A549 (cell line): ENCODE results near the gene SLC7A8. TPM values are rescaled to one million over a fixed set of nuclear protein-coding genes. Genes with fewer than 3 reads are reported as not detected.

Experiments used
- ATAC-seq, 2 experiments: fragments of 200-7000 bp in 1 of 2; fragments of >200 bp in 1 of 2; cut with Nextera tagmentation in 1 of 2; cut with Tn5 transposase in 1 of 2; 3 replicates each; pipeline versions ENCODE4 v1.8.0 to v1.9.1; 2018 to 2020; ENCODE audit warnings: mild to moderate bottlenecking in 1 of 2, moderate library complexity in 1 of 2
- CTCF ChIA-PET: fragments of 300-600 bp; sonication (Branson Sonifier 250); formaldehyde crosslinking; extraction: SDS; loops from one replicate; lab custom pipeline; 2021; ENCODE audit warnings: antibody characterized with exemption, inconsistent platforms; lab: Yijun Ruan, JAX
- POLR2A ChIA-PET: fragments of 350-600 bp; formaldehyde crosslinking; extraction: SDS; loops from one replicate; lab custom pipeline; 2021; ENCODE audit warnings: antibody characterized with exemption, inconsistent platforms; lab: Yijun Ruan, JAX
- DNase-seq, 2 experiments: peaks; one replicate each; pipeline versions ENCODE4 v3.0.0 to v3.0.0-alpha.2; 2011 to 2016; ENCODE audit warnings: low read depth in 1 of 2, low spot score in 1 of 2
- FAIRE-seq: peaks from 2 replicates; lab custom pipeline; 2011; peaks lifted over from hg19 to GRCh38; lab: Jason Lieb, UNC
- H3K27ac ChIP-seq, 2 experiments: fragments of >200 bp; sonication (Bioruptor Twin); formaldehyde crosslinking; 3 replicates each; pipeline ENCODE4 v1.5.1; 2016 to 2017
- H3K4me1 ChIP-seq: fragments of >200 bp; sonication (Bioruptor Twin); formaldehyde crosslinking; 3 replicates; pipeline ENCODE4 v1.6.1; 2016
- H3K4me2 ChIP-seq: fragments of >200 bp; sonication (Bioruptor Twin); formaldehyde crosslinking; 3 replicates; pipeline ENCODE4 v1.6.1; 2016
- H3K4me3 ChIP-seq: fragments of >200 bp; sonication (Bioruptor Twin); formaldehyde crosslinking; 3 replicates; pipeline ENCODE4 v1.5.1; 2016
- H3K9me3 ChIP-seq: fragments of >200 bp; sonication (Bioruptor Twin); formaldehyde crosslinking; 3 replicates; pipeline ENCODE4 v1.6.1; 2016
- BHLHE40 ChIP-seq: IDR thresholded peaks from 2 replicates; pipeline ENCODE4 v1.6.1; 2012; ENCODE audit warnings: low read depth, low read length, inconsistent platforms
- FOSB ChIP-seq: fragments of 250-450 bp; sonication (Bioruptor Pico); IDR thresholded peaks from 2 replicates; pipeline ENCODE4 v1.5.0; 2020; ENCODE audit warnings: mild to moderate bottlenecking, moderate library complexity
- HOXA7 ChIP-seq: fragments of 250-450 bp; sonication (Bioruptor Pico); IDR thresholded peaks from 2 replicates; pipeline ENCODE4 v1.5.0; 2020; ENCODE audit warnings: mild to moderate bottlenecking, moderate library complexity
- JUN ChIP-seq, 2 experiments: fragments of >200 bp; sonication (Bioruptor Twin); formaldehyde crosslinking; IDR thresholded peaks; 2 replicates in 1 of 2; 3 replicates in 1 of 2; pipeline ENCODE4 v1.6.1; 2016 to 2017
- KDM5A ChIP-seq: fragments of 200-600 bp; sonication (generic); IDR thresholded peaks from 2 replicates; pipeline ENCODE4 v1.6.1; 2016; ENCODE audit warnings: antibody characterized with exemption, mild to moderate bottlenecking
- MYC ChIP-seq: IDR thresholded peaks from 2 replicates; pipeline ENCODE4 v1.6.1; 2012; ENCODE audit warnings: mild to moderate bottlenecking, inconsistent platforms, low read length, improper control_type of control experiment, borderline replicate concordance
- NFE2L2 ChIP-seq: fragments of 150-350 bp; conservative IDR thresholded peaks from 2 replicates; pipeline ENCODE4 v1.6.1; 2014; ENCODE audit warnings: low read length
- NR3C1 ChIP-seq: fragments of >200 bp; sonication (Bioruptor Twin); formaldehyde crosslinking; IDR thresholded peaks from 3 replicates; pipeline ENCODE4 v1.6.1; 2017
- PBX3 ChIP-seq: IDR thresholded peaks from 2 replicates; pipeline ENCODE4 v1.6.1; 2012
- POLR2A ChIP-seq: IDR thresholded peaks from 2 replicates; pipeline ENCODE4 v1.6.1; 2012; ENCODE audit warnings: mild to moderate bottlenecking, low read length
- POLR2AphosphoS2 ChIP-seq: conservative IDR thresholded peaks from 2 replicates; pipeline ENCODE4 v1.6.1; 2012; ENCODE audit warnings: low read length, improper control_type of control experiment, inconsistent platforms
- RAD21 ChIP-seq, 2 experiments: fragments of >200 bp in 1 of 2; sonication (Bioruptor Twin) in 1 of 2; formaldehyde crosslinking in 1 of 2; IDR thresholded peaks in 1 of 2; conservative IDR thresholded peaks in 1 of 2; 2 replicates in 1 of 2; 3 replicates in 1 of 2; pipeline ENCODE4 v1.6.1; 2012 to 2018; ENCODE audit warnings: inconsistent platforms in 1 of 2
- RCOR1 ChIP-seq: fragments of 150-350 bp; IDR thresholded peaks from 2 replicates; pipeline ENCODE4 v1.6.1; 2014; ENCODE audit warnings: antibody characterized with exemption, low read length, low read depth
- SMC3 ChIP-seq: fragments of >200 bp; sonication (Bioruptor Twin); formaldehyde crosslinking; IDR thresholded peaks from 3 replicates; pipeline ENCODE4 v1.6.1; 2018; ENCODE audit warnings: inconsistent platforms
- TFCP2L1 ChIP-seq: fragments of 250-450 bp; sonication (Bioruptor Pico); IDR thresholded peaks from 2 replicates; pipeline ENCODE4 v1.5.0; 2021; ENCODE audit warnings: mild to moderate bottlenecking
- ZSCAN20 ChIP-seq: fragments of 250-450 bp; sonication (Bioruptor Pico); IDR thresholded peaks from 2 replicates; pipeline ENCODE4 v1.8.0; 2022; ENCODE audit warnings: mild to moderate bottlenecking, moderate library complexity
- WGBS: methylation state at CpG from one replicate; pipeline ENCODE4 v1.1.6; 2017; ENCODE audit errors: missing lambda C conversion rate; 5-methylcytosine and 5-hydroxymethylcytosine counted together
- polyA plus RNA-seq, 4 experiments: library from polyadenylated mRNA; depleted of rRNA in 3 of 4; stranded (reverse); fragments of >200 nt; fragmentation: RNase III in 1 of 4; extraction: RNeasy Plus Mini Kit Qiagen cat#74134 plus additional on column Dnase treatment in 1 of 4; gene quantifications; 2 replicates in 3 of 4; 3 replicates in 1 of 4; pipeline ENCODE4 v1.2.3, GENCODE V29; 2011 to 2017
- TF ChIP-seq, protein P1 (sequence below): fragments of >200 bp; sonication (Bioruptor Twin); formaldehyde crosslinking; IDR thresholded peaks from 3 replicates; pipeline ENCODE4 v1.5.1; 2016

SLC7A8 gene
- polyA plus RNA-seq, 2 of the 4 experiments (the other 2 are of a cell fraction): 0.28 to 0.35 TPM

DNA sequence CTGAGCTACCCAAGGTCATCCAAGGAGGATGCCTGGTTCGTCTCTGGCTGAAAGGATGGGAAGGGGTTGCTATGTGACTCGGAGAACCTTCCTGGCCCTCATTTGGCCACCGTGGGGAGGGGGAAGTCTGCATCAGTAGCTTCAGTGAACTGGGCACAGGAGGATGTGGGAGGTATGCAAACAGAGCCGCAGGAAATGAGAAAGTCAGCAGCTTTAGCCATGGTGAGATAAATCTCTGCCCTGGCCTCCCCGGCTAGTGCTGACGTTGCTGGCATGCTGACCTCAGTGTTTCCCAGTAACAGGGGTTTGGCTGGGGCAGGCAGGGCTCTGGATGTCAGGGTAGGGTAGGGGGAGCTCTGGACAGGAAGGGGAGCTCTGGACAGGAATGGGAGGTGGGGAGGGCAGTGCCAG lies 62.1 kb downstream of the SLC7A8 start:
- DNase-seq (no peak), ATAC-seq (no peak), FAIRE-seq (no peak)
- no peak overlapping the region for H3K4me3 ChIP-seq
- no peak overlapping the region for H3K4me2 ChIP-seq
- H3K27ac ChIP-seq: no peak overlapping the region; a peak in 1 of 6 replicates
- CTCF ChIA-PET: interaction anchor here (0.6 to 24.2 kb wide), 45 partner anchors 9 to 253 kb away, joined by 3 to 848 read pairs (median 5); partner anchors contain the start of genes ACIN1, C14orf119, PPP1R3E and SLC7A8
- no peaks in the 10 kb centered on the region for H3K4me1 ChIP-seq
- POLR2A ChIA-PET: interaction anchor here (1.0 kb wide), 1 partner anchor 66 kb away, joined by 6 read pairs; no protein-coding TSS in a partner anchor
- H3K9me3 ChIP-seq: no peaks in the 10 kb centered on the region
- TF ChIP-seq BHLHE40: no peak
- TF ChIP-seq HOXA7: no peak
- TF ChIP-seq NR3C1: no peak
- TF ChIP-seq POLR2A: no peak
- no peak for TF ChIP-seq KDM5A
- TF ChIP-seq POLR2AphosphoS2: no peak
- no peak for TF ChIP-seq FOSB
- TF ChIP-seq NFE2L2: no peak
- TF ChIP-seq, protein P1, sequence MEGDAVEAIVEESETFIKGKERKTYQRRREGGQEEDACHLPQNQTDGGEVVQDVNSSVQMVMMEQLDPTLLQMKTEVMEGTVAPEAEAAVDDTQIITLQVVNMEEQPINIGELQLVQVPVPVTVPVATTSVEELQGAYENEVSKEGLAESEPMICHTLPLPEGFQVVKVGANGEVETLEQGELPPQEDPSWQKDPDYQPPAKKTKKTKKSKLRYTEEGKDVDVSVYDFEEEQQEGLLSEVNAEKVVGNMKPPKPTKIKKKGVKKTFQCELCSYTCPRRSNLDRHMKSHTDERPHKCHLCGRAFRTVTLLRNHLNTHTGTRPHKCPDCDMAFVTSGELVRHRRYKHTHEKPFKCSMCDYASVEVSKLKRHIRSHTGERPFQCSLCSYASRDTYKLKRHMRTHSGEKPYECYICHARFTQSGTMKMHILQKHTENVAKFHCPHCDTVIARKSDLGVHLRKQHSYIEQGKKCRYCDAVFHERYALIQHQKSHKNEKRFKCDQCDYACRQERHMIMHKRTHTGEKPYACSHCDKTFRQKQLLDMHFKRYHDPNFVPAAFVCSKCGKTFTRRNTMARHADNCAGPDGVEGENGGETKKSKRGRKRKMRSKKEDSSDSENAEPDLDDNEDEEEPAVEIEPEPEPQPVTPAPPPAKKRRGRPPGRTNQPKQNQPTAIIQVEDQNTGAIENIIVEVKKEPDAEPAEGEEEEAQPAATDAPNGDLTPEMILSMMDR: no peak
- 62% methylated on average over 6 of the region's 6 CpGs for WGBS

DNA sequence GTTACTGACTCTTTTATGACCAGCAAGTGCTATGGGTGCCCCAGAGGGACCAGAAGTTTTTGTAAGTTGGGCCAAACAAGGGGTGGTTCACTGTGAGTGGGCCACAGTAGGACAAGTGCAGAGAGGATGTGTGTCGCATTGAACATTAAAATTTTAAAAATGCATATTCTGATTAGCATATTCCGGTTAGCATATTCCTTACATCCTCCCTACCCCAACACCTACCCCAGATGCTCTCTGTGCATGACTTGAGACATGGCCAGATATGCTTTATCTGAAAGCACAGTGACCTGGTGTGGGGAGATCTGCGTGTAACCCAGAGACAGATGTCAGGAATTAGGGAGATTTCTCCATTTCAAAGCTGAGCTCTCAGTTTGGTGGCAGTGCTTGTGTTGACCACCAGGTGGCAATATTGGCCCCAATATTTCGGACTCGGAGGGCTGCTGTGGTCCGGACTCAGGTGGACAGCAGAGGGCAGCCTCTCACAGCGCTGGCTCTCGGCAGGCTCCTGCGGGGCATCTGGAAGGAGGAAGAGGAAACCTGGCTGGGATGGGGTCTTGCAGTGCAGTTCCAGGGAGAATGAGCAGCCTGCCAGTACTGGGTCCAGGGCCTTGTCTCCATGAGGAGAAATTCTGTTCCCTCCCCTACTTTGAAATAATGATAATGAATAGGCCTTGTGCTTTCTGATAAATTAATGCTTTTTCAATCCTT lies 62.8 kb downstream of the SLC7A8 start:
- peaks cover 2% of the 10 kb centered on the region; the same call in 2 of the 3 replicates for H3K4me1 ChIP-seq
- no peak for TF ChIP-seq RCOR1
- TF ChIP-seq KDM5A: no peak
- no peak for TF ChIP-seq JUN (IDR thresholded peaks at IDR 0.05)
- peak; percentile 100 for TF ChIP-seq SMC3
- TF ChIP-seq MYC: 0 out of 2 replicates have a peak, but pooled peaks have one; percentile 31
- TF ChIP-seq RAD21 (conservative IDR thresholded peaks at IDR 0.05 in 1 of 2, IDR thresholded peaks at IDR 0.05 in 1 of 2): peak; percentile 99
- TF ChIP-seq, protein P1: peak; percentile 100
- TF ChIP-seq TFCP2L1 (CRISPR knock-in tag): no peak
- TF ChIP-seq, all 56 proteins: peak for 4
- Histone ChIP-seq H3K4me3 (no peak overlapping the region), H3K4me2 (no peak overlapping the region), H3K9me3 (no peaks in the 10 kb centered on the region), H3K27ac (no peak overlapping the region; a peak in 1 of 6 replicates)
- FAIRE-seq (no peak), DNase-seq (peak; percentile 81 to 92), ATAC-seq (peak; percentile 86 to 95)
- CTCF ChIA-PET: interaction anchor here (0.6 to 24.2 kb wide), 67 partner anchors 10 to 1296 kb away, joined by 3 to 848 read pairs (median 4); partner anchors contain the start of genes ACIN1, C14orf119, HOMEZ and PPP1R3E
- POLR2A ChIA-PET: interaction anchor here (0.6 to 1.0 kb wide), 3 partner anchors 26 to 180 kb away, joined by 3 to 6 read pairs (median 4); partner anchors contain the start of genes ACIN1 and C14orf119
- WGBS: 18% methylated on average over 9 of the region's 9 CpGs

- Histone ChIP-seq H3K4me2 (no peak overlapping the region), H3K9me3 (no peaks in the 10 kb centered on the region), H3K4me1 (peaks cover 13% of the 10 kb centered on the region), H3K4me3 (no peak overlapping the region), H3K27ac (no peak overlapping the region; a peak in 1 of 6 replicates)
- no peak for FAIRE-seq
- POLR2A ChIA-PET: no interaction called here
- DNase-seq: no peak
- WGBS: 62% methylated on average over 16 of the region's 16 CpGs
- no peak for ATAC-seq
- CTCF ChIA-PET: interaction anchor here (0.6 to 24.2 kb wide), 27 partner anchors 9 to 951 kb away, joined by 3 to 848 read pairs (median 9); partner anchors contain the start of genes HOMEZ, PPP1R3E and SLC7A8
- TF ChIP-seq PBX3 (no peak), ZSCAN20 (CRISPR knock-in tag) (no peak), RAD21 (conservative IDR thresholded peaks at IDR 0.05 in 1 of 2, IDR thresholded peaks at IDR 0.05 in 1 of 2) (no peak)
These were observed 63.8 kb downstream of the SLC7A8 start for GRCh38 chr14:23119363-23120327.
